GM21515 (cell line): ENCODE measurements around the gene PIK3R1.

ENCODE experiments used
- ATAC-seq: cut with Tn5 transposase; IDR thresholded peaks from one replicate; pipeline ENCODE4 v1.9.1; 2021; ENCODE audit not compliant: unreplicated experiment

Gene PIK3R1

DNA sequence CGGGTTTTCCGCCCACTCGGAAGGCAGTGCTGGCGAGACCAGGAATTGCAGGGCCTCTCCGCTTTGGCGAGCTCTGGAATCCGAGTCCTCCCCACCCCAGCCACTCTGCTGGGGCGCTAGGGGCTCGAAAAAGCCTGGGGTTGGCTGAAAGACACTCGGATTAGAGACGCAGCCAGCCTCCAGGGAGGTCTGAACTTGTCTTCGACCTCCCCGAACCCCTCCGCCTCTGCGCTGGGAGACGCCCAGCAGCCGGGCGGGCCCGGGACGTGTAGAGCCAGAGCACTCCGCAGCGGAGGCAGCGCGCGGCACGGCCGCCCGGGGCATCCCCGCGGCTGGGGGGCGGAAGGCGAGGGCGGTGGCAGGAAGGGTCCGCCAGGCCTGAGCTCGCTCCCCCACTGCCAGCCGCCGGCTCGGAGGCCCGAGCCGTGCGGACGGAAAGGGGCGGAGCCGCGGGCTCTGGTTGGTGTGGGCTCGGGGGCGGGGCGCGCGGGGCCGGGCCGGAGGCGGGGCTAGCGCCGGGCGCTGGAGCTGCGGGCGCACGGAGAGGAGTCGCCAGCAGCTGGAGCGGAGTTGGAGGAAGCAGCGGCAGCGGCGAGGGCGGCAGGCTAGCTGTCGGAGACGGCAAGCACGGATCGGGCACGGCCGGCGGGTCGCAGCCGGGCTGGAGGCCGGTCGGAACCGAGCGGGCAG lies at the start of gene PIK3R1:
Gene PIK3R1, plus strand, starts transcription at position 549 of the 690 bp plus-strand sequence. CDS start 10,920 bp downstream, outside the sequence.
- ATAC-seq = peak; percentile 79

DNA sequence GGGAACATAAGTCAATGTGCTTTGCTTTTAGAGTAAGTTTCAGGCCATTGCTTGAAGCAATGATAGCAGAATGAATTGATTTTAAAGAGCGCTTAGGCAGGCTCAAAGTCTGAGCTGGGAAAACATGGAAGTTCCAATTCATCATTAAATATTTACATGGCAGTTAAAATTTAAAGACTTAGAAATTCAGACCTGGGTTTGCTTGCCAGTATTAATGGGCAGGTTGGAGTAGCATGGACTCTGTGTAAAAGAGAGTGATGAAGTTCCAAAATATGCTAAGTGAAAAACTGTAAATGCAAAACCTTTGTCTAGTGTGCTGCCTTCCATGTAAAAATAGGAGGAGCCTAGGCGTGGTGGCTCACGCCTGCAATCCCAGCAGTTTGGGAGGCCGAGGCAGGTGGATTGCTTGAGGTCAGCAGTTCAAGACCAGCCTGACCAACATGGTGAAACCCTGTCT lies 48.3 kb upstream of the PIK3R1 start:
- no peak for ATAC-seq

DNA sequence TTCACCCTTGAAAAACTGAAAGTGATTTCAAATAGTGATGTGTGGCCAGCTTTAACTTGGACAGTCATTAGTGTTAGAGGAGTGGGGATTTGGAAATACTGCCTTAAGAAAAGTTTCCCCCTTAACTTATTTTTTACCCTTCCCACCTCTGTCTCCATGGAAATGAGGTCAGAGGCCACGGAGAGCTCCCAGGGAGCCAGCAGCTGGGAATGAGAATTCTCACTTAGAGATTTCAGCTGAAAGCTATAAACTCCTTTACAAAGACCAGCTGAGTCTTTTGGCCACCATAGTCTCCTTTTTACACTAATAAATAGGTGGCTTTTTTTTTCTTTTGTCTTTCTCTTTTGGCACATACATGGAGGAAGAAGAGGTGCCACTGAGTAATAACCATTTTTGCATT lies 45.7 kb upstream of the PIK3R1 start:
- ATAC-seq = no peak

DNA sequence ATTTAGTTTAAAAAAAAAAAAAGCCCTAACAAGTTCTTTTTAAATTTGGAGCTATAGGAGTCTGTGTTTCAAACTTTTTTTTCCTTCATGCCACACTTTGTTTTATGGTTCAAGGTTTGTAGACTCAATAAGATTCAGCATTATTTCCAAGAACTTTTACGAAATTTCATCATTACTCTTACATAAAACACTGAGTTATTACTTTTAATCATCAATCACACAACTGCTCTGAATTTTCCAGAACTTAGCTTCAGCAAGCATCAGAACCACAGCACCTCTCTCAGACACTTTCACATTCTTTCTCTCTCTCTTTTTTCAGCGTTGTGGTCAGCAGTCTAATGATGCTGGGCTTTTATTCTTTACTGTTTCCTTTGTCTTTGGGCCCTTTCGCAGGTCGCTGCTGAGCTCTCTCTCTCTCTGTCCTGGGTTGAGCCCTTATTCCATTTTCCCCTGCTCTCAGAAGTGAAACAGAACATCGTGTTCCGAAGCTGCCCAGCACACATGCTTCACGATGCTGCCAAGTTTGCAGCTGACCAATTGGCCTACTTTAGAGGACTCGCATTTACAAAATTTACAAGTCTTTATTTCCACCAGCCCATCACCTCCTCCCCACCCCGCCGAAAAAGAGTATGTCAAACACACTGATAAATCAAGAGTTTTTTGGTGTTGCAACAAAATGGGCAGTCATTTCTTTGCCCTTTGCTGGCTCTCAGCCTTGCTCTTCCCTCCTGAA lies 44.6 kb upstream of the PIK3R1 start:
- ATAC-seq = no peak

DNA sequence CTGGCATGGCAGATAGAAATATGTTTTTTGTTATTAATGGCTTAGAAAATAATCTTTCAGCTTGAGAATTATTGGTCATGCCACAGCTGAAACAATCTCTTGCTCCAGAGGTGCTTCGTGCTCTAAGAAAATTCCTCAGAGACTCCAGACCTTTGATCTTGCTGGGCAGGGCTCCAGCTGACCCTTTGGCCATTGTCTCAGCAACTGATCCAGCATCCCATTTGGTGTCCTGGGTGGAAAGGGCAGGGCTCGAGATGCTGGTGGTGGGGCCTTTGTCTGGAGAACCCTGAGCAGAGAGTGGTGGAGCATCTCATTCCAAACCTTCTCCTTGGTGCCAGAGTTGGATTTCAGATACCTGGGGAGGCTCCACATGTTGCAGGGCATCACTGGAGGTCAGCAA lies 43.2 kb upstream of the PIK3R1 start:
- ATAC-seq = no peak

DNA sequence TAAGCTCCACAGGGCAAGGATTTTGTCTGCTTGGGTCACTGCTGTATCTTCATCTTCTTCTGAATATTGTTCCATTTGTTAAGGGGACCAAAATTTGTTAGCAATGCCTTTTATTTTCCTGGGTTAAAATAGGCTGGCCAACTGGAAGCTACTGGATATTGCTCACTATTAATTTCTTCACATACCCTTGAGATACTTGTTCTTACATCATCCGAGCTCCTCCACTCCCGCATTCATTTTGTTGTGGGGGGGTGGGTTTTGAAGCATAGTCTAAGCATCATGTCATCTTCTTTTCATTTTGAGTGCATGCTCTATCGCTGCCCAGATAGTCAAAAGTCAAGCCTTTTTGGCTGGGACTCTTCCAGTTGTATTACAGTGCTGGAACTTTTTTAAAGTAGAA lies 42.5 kb upstream of the PIK3R1 start:
- no peak for ATAC-seq

DNA sequence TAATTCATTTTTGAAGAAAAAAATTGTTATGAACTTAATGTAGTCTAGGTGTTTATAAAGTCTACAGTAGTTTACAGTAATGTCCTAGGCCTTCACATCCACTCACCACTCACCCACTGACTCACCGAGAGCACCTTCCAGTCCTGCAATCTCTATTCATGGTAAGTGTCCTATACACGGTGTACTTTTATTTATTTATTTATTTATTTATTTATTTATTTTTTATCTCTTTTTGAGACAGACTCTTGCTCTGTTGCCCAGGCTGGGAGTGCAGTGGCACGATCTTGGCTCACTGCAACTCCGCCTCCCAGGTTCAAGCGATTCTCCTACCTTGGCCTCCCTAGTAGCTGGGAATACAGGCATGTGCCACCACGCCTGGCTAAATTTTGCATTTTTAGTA lies 39.3 kb upstream of the PIK3R1 start:
- ATAC-seq = no peak

DNA sequence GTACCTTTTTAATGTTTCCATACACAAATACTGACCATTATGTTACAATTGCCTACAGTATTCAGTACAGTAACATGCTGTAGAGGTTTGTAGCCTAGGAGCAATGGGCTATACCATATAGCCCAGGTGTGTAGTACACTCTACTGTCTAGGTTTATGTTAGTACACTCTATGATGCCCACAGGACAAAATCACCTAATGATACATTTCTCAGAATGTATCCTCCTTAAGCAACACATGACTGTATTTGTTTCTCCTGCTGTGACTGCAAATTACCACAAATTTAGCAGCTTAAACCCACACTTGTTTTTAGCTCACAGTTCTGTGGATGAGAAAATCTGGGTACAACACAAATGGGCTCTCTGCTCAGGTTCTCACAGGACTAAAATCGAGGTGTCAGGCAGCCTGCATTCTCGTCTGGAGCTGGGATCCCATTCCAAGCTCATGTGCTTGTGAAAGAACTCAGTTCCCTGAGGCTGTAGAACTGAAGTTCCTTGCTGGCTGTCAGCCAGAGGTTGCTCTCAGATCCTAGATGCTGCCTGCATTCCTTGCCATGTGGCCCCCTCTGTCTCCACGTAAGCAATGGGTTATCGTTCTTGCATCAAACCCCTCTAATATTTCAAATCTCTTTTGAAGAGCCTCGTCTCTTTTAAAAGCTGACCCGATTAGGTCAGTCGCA lies 38.6 kb upstream of the PIK3R1 start:
- ATAC-seq = no peak

DNA sequence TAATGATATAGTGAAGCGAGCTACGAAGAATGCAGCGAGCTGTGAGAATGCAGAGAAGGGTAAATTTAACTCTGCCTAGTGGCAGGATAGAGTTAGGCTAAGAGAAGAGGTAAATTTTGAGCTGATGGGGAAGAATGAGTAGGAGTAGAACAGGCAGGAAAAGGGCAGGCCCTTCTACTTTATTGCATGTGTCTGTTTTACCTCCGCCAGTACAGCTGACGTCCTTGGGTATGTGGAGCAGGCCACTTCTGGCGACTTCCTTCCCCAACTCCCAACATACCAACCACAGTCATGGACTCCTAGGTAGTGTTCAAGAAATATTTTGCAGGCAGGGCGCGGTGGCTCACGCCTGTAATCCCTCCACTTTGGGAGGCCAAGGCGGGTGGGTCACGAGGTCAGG lies 37.9 kb upstream of the PIK3R1 start:
- ATAC-seq = no peak

DNA sequence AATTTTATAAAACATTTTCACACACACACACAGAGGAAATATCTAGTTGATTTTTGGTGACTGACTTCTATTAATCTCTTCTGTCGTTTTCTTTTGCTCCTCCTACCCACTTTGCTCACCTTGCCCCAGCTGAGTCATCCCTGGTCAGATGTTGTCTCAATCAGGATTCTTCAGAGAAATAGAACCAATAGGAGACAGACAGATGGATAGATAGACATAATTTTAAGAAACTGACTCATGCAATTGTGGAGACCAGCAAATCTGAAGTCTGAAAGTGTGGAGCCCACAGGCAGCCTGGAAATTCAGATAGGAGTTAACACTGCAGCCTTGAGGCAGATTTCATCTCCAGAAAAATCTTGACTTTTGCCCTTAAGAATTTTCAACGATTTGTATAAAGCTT lies 37.0 kb upstream of the PIK3R1 start:
- no peak for ATAC-seq

DNA sequence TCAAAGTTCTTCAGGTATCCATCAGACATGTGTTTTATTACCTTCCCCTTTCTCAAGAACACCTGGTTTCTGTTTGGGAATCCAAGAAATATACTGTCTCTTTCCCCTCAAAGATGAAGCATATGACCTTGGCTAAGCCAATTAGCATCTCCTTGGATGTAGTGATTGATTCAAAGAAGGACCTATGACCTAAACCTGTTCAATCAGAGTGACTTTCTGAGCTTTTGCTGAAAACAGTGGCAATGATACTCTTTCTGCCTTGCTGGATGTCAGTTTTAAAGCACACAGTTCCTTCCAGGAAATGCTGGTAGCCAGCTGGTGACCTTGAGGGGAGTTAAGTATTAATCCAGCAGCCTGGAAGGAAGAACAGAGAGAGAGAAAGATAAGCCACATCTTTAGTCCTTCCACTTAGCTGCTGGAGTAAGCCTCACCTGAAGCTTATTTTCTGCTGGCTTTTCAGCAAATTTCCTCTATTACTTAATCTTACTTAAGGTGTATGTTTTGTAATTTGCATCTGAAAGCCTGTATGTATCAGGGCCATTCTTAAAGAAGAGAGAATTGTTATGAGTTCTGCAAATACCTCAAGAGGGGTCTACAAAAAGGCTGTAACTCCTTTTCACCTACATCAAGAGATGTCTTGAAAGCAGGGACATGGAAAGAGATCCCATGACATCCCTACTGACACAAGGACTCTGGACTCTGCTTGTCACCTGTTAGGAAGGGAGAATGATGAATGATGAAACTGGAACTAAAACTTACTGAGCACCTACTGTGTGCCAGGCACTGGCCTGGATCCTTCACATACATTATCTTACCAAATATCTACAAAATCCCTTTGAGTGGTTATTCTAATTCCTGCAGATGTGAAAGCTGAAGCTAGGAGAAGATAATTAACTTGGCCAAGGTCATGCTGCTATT lies 35.2 kb upstream of the PIK3R1 start:
- ATAC-seq = no peak

DNA sequence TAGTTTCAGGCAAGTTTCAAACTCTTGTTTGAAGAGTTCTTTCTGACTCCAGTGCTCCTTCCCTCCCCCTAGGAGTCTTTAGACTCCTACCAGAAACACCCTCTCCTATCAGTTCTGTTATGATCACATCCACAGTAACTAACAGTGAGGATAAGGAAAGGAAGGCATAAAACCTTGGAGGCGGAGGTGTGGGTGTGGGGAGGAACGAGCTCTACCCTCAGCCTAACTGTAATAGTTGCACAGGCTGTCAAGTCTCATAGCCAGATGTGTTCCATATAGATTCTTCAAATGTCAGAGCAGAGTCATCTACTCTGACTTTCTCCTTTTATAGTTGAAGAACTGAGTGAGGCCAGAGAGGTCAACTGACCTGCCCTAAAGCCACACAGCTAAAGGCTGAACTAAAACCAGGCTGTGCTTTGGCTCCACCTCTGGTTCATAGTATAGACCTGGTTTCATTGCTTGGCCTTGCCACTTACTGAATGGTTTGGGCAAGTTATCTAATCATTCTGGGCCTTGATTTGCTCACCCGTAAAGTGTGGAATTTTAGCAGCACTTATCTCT lies 34.4 kb upstream of the PIK3R1 start:
- no peak for ATAC-seq

DNA sequence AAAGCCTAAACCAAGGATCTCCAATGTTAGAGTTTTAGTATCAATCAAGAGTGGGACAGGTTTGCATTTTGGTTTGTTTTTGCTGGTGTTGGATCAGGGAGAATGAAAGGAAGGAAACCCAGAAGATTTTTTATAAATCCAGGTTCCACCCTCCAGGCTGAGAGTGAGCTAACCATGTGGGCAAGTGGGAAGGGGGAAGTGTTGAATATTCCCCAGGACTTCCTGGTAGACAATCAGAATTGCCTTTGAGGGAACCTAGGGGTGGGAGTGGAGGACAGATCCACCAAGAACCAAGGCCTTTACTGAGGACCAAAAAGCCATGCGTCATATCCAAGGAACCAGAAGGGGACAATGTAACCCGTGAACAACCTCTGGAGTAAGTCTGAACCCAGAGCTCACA lies 33.5 kb upstream of the PIK3R1 start:
- ATAC-seq = no peak

DNA sequence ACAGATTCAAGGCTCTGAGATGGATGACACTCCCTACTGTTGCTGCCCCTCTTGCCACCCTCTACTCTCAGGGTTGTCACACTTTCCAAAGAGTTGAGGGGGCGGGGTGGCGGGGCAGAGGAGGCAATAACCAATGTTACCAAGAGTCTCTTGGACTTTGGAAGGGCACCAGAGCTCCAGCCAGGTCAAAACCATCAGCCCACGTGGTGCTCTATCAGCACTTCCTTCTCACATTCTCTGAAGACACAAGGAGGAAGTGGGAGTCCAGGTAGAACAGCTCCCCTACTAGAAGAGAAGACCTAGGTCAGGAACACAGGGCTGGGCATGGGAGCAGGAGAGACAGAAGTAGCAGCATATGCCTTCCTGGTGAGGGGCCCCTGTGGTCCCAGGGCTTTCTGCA lies 33.0 kb upstream of the PIK3R1 start:
- ATAC-seq = no peak

DNA sequence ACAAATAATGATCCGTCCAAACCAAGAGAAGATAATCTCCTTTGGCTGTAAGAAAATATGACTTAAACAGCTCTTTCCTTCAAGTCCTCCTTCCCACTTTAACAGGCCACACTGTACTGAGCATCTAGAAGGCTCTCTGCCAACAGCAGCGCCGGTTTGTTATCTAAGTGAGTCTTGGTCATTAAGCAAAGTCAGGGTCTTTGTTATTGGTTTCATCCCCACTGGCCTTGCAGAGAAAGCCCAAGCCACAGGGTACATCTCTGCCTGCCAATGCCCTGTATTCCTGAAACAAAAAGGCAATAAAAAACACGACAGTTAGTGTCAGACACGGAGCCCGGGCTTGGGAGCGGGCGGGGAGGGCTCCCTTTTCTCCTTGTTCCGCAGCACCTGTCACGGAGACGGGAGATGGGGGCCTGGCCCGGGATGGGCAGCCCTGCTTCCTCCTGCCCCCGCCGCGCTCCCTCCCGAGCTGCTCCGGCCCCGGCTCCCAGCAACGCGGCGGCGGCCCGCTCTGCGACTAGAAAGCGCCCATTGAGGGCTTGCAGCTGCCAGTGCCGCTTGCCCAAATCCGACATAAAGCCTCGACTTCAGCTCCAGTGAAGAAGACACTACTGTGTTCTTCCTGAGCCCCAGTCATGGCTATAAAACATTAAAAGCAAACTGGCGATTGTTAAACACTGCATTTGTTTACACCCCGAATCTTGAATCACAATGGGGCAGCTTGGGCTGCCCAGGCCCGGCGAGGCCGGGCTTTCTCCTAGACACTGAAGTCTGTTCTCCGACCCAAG lies 28.1 kb upstream of the PIK3R1 start:
- ATAC-seq = no peak

DNA sequence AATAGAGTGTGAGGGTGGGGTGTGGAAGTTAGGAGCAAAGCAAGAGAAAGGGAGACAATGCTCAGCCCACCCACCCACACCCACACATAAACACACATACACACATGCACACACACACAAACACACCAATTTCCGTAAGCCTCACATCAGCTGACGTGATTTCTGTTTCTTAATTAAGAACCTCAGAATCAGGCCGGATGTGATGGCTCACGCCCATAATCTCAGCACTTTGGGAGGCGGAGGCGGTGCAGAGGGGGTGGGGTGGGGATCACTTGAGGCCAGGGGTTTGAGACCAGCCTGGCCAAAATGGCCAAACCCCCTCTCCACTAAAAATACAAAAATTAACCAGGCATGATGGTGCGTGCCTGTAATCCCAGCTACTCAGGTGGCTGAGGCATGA lies 26.4 kb upstream of the PIK3R1 start:
- no peak for ATAC-seq

DNA sequence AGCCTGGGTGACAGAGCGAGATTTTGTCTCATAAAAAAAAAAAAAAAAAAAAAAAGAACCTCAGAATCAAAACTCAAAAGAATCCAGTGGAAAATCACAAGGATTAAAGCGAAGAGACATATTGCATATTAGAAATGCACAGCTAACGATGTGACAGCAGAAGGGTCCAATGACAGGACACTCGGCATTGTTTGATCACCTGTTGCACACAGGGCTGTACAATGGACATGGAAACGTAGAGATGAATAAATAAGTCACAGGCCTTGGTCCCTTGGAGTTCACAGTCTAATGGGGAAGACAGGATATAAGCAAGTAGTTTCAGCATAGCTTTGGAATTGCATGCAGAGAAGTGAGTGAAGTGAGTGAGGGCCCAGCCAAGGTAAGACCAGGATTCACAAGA lies 25.9 kb upstream of the PIK3R1 start:
- ATAC-seq = no peak

DNA sequence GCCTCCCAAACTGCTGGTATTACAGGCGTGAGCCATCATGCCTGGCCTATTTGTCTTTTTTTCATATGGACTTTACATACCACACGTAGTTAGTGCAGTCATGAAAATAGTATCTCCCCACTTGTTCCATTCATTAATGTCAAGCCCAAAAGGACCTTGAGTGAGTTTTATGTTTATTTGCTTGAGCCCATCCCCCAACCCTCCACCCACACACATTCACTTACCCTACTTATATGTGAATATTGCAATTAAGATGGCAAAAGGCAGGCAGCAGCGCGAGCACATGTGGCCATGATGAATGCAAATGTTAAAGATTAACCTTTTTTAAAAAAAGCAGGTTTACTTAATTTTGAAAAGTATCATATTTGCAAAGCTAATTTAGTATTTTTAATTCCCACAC lies 24.9 kb upstream of the PIK3R1 start:
- ATAC-seq = no peak

DNA sequence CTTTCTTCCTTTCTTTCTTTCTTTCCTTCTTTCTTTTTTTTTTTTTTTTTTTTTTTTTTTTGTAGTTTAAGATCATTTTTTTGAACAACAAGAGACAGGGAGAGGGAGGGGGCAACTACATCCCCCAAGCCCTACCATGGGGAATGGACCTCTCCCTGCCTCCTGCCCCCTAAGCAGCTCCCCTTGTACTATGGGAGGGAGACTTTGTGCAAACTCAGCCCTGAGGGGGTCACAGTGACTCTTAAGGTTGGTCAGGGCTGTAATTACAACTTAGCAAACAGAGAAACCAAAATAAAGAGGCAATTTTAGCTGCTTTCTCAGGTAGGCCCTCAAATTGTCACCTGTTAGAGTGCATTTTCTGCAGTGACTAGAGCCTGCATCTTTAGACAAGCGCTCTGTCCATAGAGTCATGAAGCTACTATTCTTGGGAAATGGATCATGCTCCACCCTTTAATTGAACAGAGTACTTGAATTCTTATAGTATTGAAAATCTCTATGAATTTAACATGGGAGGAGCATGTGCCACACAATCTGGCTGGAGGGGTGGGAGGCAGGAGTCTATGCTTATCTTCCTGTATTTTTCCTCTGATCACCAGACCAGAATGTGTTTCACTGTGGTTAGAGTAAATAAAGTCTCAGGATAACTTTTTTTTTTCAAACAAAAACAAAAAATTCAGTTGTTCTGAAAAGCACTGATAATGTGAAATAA lies 24.3 kb upstream of the PIK3R1 start:
- ATAC-seq = no peak
